ENCODE data around the gene HLF. TPM values are rescaled to one million over a fixed set of nuclear protein-coding genes. Genes with fewer than 3 reads are reported as not detected.

Gene HLF
- polyA plus RNA-seq, 3 donors, result not detected

GRCh38 chr17:55292094-55292493, 27.3 kb downstream of the HLF start:
- Histone ChIP-seq H4K20me1 (ENCODE audit: insufficient read depth, low read length) (no peaks in the 10 kb centered on the region), H3K79me2 (ENCODE audit: insufficient read depth, low read length) (no peaks in the 10 kb centered on the region), H3K9me3 (replicated peaks in 1 of 2; ENCODE audit: control insufficient read depth in 1 of 2, insufficient read depth in 1 of 2, low read length in 2 of 2) (no peaks in the 10 kb centered on the region), H3K4me2 (replicated peaks; ENCODE audit: extremely low read depth, low read length, poor library complexity, severe bottlenecking) (no peak overlapping the region), H3K36me3 (replicated peaks in 1 of 2; ENCODE audit: control insufficient read depth in 1 of 2, insufficient read depth in 2 of 2, low read length in 2 of 2) (no peaks in the 10 kb centered on the region), H2AFZ (ENCODE audit: insufficient read depth, low read depth, low read length, poor library complexity, severe bottlenecking) (no peak overlapping the region), H3K4me3 (replicated peaks in 1 of 3; ENCODE audit: low read depth in 2 of 3, low read length in 3 of 3) (no peak overlapping the region), H3K4me1 (ENCODE audit: control insufficient read depth in 1 of 2, insufficient read depth in 2 of 2, low read length in 2 of 2) (peaks cover 6 to 10% of the 10 kb centered on the region in 2 donors), H3K9ac (ENCODE audit: insufficient read depth, low read length, poor library complexity, severe bottlenecking) (no peak overlapping the region), H3K27ac (ENCODE audit: low read depth in 1 of 2, low read length in 2 of 2) (no peak overlapping the region), H3K27me3 (ENCODE audit: control insufficient read depth in 2 of 2, insufficient read depth in 2 of 2, low read length in 2 of 2) (no peaks in the 10 kb centered on the region)
- no peaks in the 10 kb centered on the region for H3K36me3 Mint-ChIP-seq
- peaks cover 0 to 2% (median 0%) of the 10 kb centered on the region in 3 donors for H3K27me3 Mint-ChIP-seq (ENCODE audit: low read depth in 3 of 3)
- no peak overlapping the region for H3K4me3 Mint-ChIP-seq
- H3K4me1 Mint-ChIP-seq, result peaks cover 13% of the 10 kb centered on the region
- no peak for DNase-seq
- no CpG with 5 or more reads among the region's 5 CpGs for WGBS (ENCODE audit: insufficient coverage)
- intact Hi-C loops (cut with micrococcal nuclease), result no loop called here
- H3K27ac Mint-ChIP-seq, result no peak overlapping the region
- no peak for TF ChIP-seq CTCF (IDR thresholded peaks at IDR 0.05)
- peaks cover 0 to 2% (median 0%) of the 10 kb centered on the region in 7 donors for H3K9me3 Mint-ChIP-seq

- no peaks in the 10 kb centered on the region for H3K36me3 Mint-ChIP-seq
- no peak overlapping the region for H3K9ac ChIP-seq (ENCODE audit: insufficient read depth, low read length, poor library complexity, severe bottlenecking)
- intact Hi-C loops (cut with micrococcal nuclease), result loop anchor here in 1 of 2 donors (2.0 kb wide), 1 partner anchor 301 kb away; no protein-coding TSS in a partner anchor
- H3K4me2 ChIP-seq (replicated peaks; ENCODE audit: extremely low read depth, low read length, poor library complexity, severe bottlenecking), result peak overlapping the region; percentile 44
- no peak overlapping the region for H3K4me3 ChIP-seq (replicated peaks in 1 of 3; ENCODE audit: low read depth in 2 of 3, low read length in 3 of 3)
- peak overlapping the region in 2 of 7 donors; percentile 18 to 21 for H3K27ac Mint-ChIP-seq
- no peaks in the 10 kb centered on the region for H3K9me3 ChIP-seq (replicated peaks in 1 of 2; ENCODE audit: control insufficient read depth in 1 of 2, insufficient read depth in 1 of 2, low read length in 2 of 2)
- peak overlapping the region; percentile 68 for H2AFZ ChIP-seq (ENCODE audit: insufficient read depth, low read depth, low read length, poor library complexity, severe bottlenecking)
- H4K20me1 ChIP-seq (ENCODE audit: insufficient read depth, low read length), result no peaks in the 10 kb centered on the region
- no peaks in the 10 kb centered on the region for H3K79me2 ChIP-seq (ENCODE audit: insufficient read depth, low read length)
- H3K27me3 Mint-ChIP-seq (ENCODE audit: low read depth in 3 of 3), result peaks cover 0 to 2% (median 0%) of the 10 kb centered on the region in 3 donors
- peak overlapping the region; percentile 38 to 83 for H3K4me3 Mint-ChIP-seq
- peaks cover 6 to 10% of the 10 kb centered on the region in 2 donors for H3K4me1 ChIP-seq (ENCODE audit: control insufficient read depth in 1 of 2, insufficient read depth in 2 of 2, low read length in 2 of 2)
- TF ChIP-seq CTCF (IDR thresholded peaks at IDR 0.05), result no peak
- no peaks in the 10 kb centered on the region for H3K27me3 ChIP-seq (ENCODE audit: control insufficient read depth in 2 of 2, insufficient read depth in 2 of 2, low read length in 2 of 2)
- peaks cover 0 to 2% (median 0%) of the 10 kb centered on the region in 7 donors for H3K9me3 Mint-ChIP-seq
- H3K27ac ChIP-seq (ENCODE audit: low read depth in 1 of 2, low read length in 2 of 2), result no peak overlapping the region
- peaks cover 13% of the 10 kb centered on the region for H3K4me1 Mint-ChIP-seq
- no peak for DNase-seq
- WGBS (ENCODE audit: insufficient coverage), result 5% methylated on average over 6 of the region's 13 CpGs
- no peaks in the 10 kb centered on the region for H3K36me3 ChIP-seq (replicated peaks in 1 of 2; ENCODE audit: control insufficient read depth in 1 of 2, insufficient read depth in 2 of 2, low read length in 2 of 2)
Observed at GRCh38 chr17:55294042-55294751, 29.4 kb downstream of the HLF start.

Data from CD14-positive monocyte (primary cell).